ENCODE results near the gene PIWIL4. TPM values are rescaled to one million over a fixed set of nuclear protein-coding genes. Genes with fewer than 3 reads are reported as not detected.

PIWIL4 gene
- total and polyA plus RNA-seq, 2 of the 8 experiments (the other 6 are each of a cell fraction or from before 2014, with no cell fraction given), result 0.51 to 0.52 TPM

- DNase-seq (ENCODE audit: low read depth in 1 of 2, low spot score in 2 of 2) (peak in 1 of 2 experiments; percentile 40), FAIRE-seq (no peak)
- Histone ChIP-seq H4K20me1 (replicated peaks in 1 of 2; ENCODE audit: control insufficient read depth in 1 of 2, insufficient read depth in 2 of 2, low read length in 2 of 2) (no peaks in the 10 kb centered on the region), H2AFZ (ENCODE audit: low read length) (no peak overlapping the region), H4K5ac (ENCODE audit: insufficient read length, low read depth, low read length) (no peak overlapping the region), H2BK12ac (ENCODE audit: low read depth, low read length) (peak overlapping the region; percentile 95; the same call in 1 of the 2 replicates), H3K4ac (replicated peaks; ENCODE audit: insufficient read length, low read depth, low read length) (peak overlapping the region; percentile 32), H3K4me1 (replicated peaks in 1 of 4; ENCODE audit: control insufficient read depth in 3 of 4, insufficient read depth in 4 of 4, low read length in 3 of 4) (no peaks in the 10 kb centered on the region; a peak in 1 of 7 replicates), H3K56ac (replicated peaks; ENCODE audit: insufficient read length, low read depth, low read length) (no peak overlapping the region), H3K79me2 (ENCODE audit: control insufficient read depth in 1 of 2, insufficient read depth in 2 of 2, low read length in 2 of 2) (no peaks in the 10 kb centered on the region), H2BK5ac (ENCODE audit: low read depth, low read length) (peak overlapping the region; percentile 86; the same call in 1 of the 2 replicates), H3K36me3 (ENCODE audit: control insufficient read depth in 2 of 4, insufficient read depth in 4 of 4, low read length in 3 of 4) (no peaks in the 10 kb centered on the region), H3K23ac (ENCODE audit: insufficient read length) (no peak overlapping the region), H3K27ac (ENCODE audit: low read depth, low read length) (no peak overlapping the region), H3K23me2 (ENCODE audit: low read depth, low read length) (no peaks in the 10 kb centered on the region), H3K18ac (ENCODE audit: extremely low read depth, low read length) (no peak overlapping the region), H2BK120ac (replicated peaks; ENCODE audit: low read depth, low read length) (peak overlapping the region; percentile 35), H3K27me3 (replicated peaks in 1 of 4; ENCODE audit: control insufficient read depth in 3 of 4, extremely low read depth in 1 of 4, insufficient read depth in 3 of 4, low read length in 3 of 4) (no peaks in the 10 kb centered on the region), H2BK15ac (ENCODE audit: low read length) (no peak overlapping the region), H2BK20ac (ENCODE audit: low read length) (peak overlapping the region; percentile 92), H3K14ac (ENCODE audit: insufficient read length) (no peak overlapping the region), H3K4me3 (ENCODE audit: extremely low read depth in 1 of 4, insufficient read depth in 2 of 4, low read depth in 3 of 4, low read length in 4 of 4) (no peak overlapping the region), H4K8ac (ENCODE audit: extremely low read depth, insufficient read depth, low read length) (no peak overlapping the region), H2AK5ac (ENCODE audit: low read depth, low read length) (no peak overlapping the region), H4K91ac (replicated peaks; ENCODE audit: insufficient read length, low read length) (peak overlapping the region; percentile 82), H3K4me2 (ENCODE audit: insufficient read depth in 1 of 2, low read depth in 2 of 2, low read length in 2 of 2) (no peak overlapping the region), H3K9ac (replicated peaks in 1 of 4; ENCODE audit: extremely low read depth in 1 of 4, low read depth in 3 of 4, low read length in 3 of 4) (no peak overlapping the region), H3K9me3 (ENCODE audit: insufficient read depth in 2 of 2, low read depth in 1 of 2, low read length in 1 of 2) (no peaks in the 10 kb centered on the region), H3K79me1 (ENCODE audit: low read depth, low read length) (no peaks in the 10 kb centered on the region)
- POLR2A ChIA-PET (ENCODE audit: partially characterized antibody), result interaction anchor here (0.9 to 4.8 kb wide), 6 partner anchors 9 to 124 kb away, joined by 3 to 44 read pairs (median 6); no protein-coding TSS in a partner anchor
- CTCF ChIA-PET (ENCODE audit: partially characterized antibody), result interaction anchor here (1.2 to 2.3 kb wide), 6 partner anchors 12 to 126 kb away, joined by 3 to 11 read pairs (median 6); no protein-coding TSS in a partner anchor
- 94% methylated on average over 8 of the region's 8 CpGs; no CpG with 5 or more reads in 1 of the 2 experiments for WGBS, 2 experiments (ENCODE audit: extremely low coverage in 1 of 2, insufficient coverage in 1 of 2, insufficient read length in 1 of 2, insufficient replicate concordance in 2 of 2, low coverage in 1 of 2, low lambda C conversion rate in 2 of 2, missing lambda C conversion rate in 1 of 2)
- TF ChIP-seq JUN (IDR thresholded peaks at IDR 0.05; ENCODE audit: low read depth, low read length), result no peak
- no peak for TF ChIP-seq TAF7 (optimal IDR thresholded peaks at IDR 0.05; ENCODE audit: borderline replicate concordance, low read depth, low read length)
- TF ChIP-seq RNF2 (IDR thresholded peaks at IDR 0.05; ENCODE audit: borderline replicate concordance, low read depth, low read length, missing control alignments, poor library complexity, severe bottlenecking), result no peak
- TF ChIP-seq SRF (IDR thresholded peaks at IDR 0.05; ENCODE audit: low read depth, low read length), result no peak
- TF ChIP-seq E2F6 (IDR thresholded peaks at IDR 0.05), result no peak
- no peak for TF ChIP-seq SIRT6 (IDR thresholded peaks at IDR 0.05; ENCODE audit: low read length)
- no peak for TF ChIP-seq KDM5A (IDR thresholded peaks at IDR 0.05; ENCODE audit: low read length)
- no peak for TF ChIP-seq POLR2AphosphoS5 (IDR thresholded peaks at IDR 0.05; ENCODE audit: low read depth, low read length)
- no peak for TF ChIP-seq TEAD4 (IDR thresholded peaks at IDR 0.05; ENCODE audit: low read depth, low read length)
- no peak for TF ChIP-seq TBP (IDR thresholded peaks at IDR 0.05; ENCODE audit: low read depth, low read length)
- no peak for TF ChIP-seq ATF2 (IDR thresholded peaks at IDR 0.05; ENCODE audit: low read length)
These were observed 74.1 kb downstream of the PIWIL4 start for GRCh38 chr11:94641167-94641761.
